Calu3 (cell line): ENCODE measurements around the gene METTL27. TPM values are rescaled to one million over a fixed set of nuclear protein-coding genes. Genes with fewer than 3 reads are reported as not detected.
"Not testable (repeated sequence)": the region's sequence is repeated elsewhere in the genome, so short reads cannot be mapped to it uniquely, and the experiment has no call there.

Source experiments
- BruUV-seq: library from RNA; stranded (reverse); fragments of 400-500 nt; replicated peaks from 2 replicates; lab custom pipeline; 2021; lab: Mats Ljungman, UMichigan
- CTCF ChIA-PET: fragments of 300-600 bp; sonication (Branson Sonifier 250); formaldehyde crosslinking; loops from one replicate; lab custom pipeline; 2022; ENCODE audit warnings: antibody characterized with exemption; lab: Charles Lee
- DNase-seq: peaks from one replicate; pipeline ENCODE4 v3.0.0; 2022
- H3K27ac Mint-ChIP-seq: one replicate; pipeline ENCODE4 v1.8.0; 2022; ENCODE audit warnings: mixed read lengths; ENCODE audit not compliant: unreplicated experiment
- H3K27me3 Mint-ChIP-seq: one replicate; pipeline ENCODE4 v1.8.0; 2022; ENCODE audit warnings: mixed read lengths; ENCODE audit not compliant: unreplicated experiment
- H3K36me3 Mint-ChIP-seq: one replicate; pipeline ENCODE4 v1.8.0; 2022; ENCODE audit warnings: mild to moderate bottlenecking, moderate library complexity, mixed read lengths; ENCODE audit not compliant: insufficient read depth, unreplicated experiment
- H3K4me1 Mint-ChIP-seq: one replicate; pipeline ENCODE4 v1.8.0; 2022; ENCODE audit warnings: mild to moderate bottlenecking, low read depth, mixed read lengths; ENCODE audit not compliant: unreplicated experiment
- H3K4me3 Mint-ChIP-seq: one replicate; pipeline ENCODE4 v1.8.0; 2022; ENCODE audit warnings: mild to moderate bottlenecking, low read depth, moderate library complexity, mixed read lengths; ENCODE audit not compliant: unreplicated experiment
- H3K9me3 Mint-ChIP-seq: one replicate; pipeline ENCODE4 v1.8.0; 2022; ENCODE audit warnings: low read depth, mixed read lengths; ENCODE audit not compliant: unreplicated experiment
- intact Hi-C: fragments of 100-400 bp; cut with micrococcal nuclease; formaldehyde crosslinking; loops from one replicate; pipeline ENCODE4 v1.10.0; 2022; ENCODE audit not compliant: unreplicated experiment
- total RNA-seq: library from RNA; stranded (reverse); gene quantifications from 2 replicates; pipeline ENCODE4 v1.2.3, GENCODE V29; 2022
- TF ChIP-seq, protein P1 (sequence below): fragments of 200-600 bp; IDR thresholded peaks from one replicate; pipeline ENCODE4 v1.8.0; 2022; ENCODE audit warnings: antibody characterized with exemption; ENCODE audit not compliant: unreplicated experiment

Gene METTL27
- total RNA-seq, 1 experiment from 2014 or later, result 14.3 TPM

DNA sequence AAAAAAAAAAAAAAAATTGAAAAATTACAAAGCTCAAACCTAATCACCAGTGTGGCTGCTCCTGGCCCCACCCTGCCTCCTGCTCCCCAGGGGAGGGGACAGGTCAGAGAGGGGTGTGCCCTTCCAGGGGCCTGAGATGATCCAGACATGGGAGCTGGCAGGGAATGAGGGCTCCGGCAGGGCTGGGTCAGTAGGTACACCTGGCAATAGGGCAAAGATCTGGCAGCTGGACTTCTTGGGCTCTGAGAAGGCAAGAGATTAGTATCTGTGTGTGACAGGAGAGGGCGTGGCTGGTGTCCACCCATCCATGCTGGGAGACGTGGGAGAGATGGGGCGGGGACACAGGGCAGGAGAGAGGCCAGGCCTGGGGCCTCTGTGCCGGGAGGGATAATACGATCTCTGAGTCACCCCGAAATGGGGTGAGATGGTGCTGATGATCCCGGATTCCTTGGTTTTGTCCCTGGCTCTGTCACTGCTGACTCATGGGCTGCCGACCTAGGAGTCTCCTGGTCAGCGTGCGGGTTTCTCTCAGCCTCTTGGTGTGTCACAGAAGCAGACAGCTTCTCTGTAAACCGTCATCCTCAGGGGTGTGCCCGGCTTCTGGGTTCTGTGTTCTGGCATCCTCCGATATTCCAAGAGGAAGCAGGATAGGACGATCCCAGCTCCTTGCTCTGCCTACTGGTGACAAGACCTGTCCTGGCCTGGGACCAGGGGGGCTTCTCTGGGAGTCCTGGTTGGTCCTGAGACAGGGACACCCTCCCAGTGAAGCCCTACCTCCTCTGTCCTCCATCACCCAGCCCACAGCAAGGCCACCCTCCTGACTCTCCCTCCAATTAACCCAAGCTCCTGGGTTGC, 19.8 kb downstream of the METTL27 start:
- Mint-ChIP-seq H3K36me3 (peaks cover 6% of the 10 kb centered on the region), H3K4me1 (peaks cover 49% of the 10 kb centered on the region), H3K9me3 (no peaks in the 10 kb centered on the region), H3K27me3 (no peaks in the 10 kb centered on the region), H3K27ac (peak overlapping the region; percentile 79), H3K4me3 (peak overlapping the region; percentile 12)
- CTCF ChIA-PET, result interaction anchor here (0.8 to 1.2 kb wide), 4 partner anchors 11 to 54 kb away, joined by 3 to 5 read pairs (median 4); partner anchors contain the start of gene CLDN3
- TF ChIP-seq, protein P1, sequence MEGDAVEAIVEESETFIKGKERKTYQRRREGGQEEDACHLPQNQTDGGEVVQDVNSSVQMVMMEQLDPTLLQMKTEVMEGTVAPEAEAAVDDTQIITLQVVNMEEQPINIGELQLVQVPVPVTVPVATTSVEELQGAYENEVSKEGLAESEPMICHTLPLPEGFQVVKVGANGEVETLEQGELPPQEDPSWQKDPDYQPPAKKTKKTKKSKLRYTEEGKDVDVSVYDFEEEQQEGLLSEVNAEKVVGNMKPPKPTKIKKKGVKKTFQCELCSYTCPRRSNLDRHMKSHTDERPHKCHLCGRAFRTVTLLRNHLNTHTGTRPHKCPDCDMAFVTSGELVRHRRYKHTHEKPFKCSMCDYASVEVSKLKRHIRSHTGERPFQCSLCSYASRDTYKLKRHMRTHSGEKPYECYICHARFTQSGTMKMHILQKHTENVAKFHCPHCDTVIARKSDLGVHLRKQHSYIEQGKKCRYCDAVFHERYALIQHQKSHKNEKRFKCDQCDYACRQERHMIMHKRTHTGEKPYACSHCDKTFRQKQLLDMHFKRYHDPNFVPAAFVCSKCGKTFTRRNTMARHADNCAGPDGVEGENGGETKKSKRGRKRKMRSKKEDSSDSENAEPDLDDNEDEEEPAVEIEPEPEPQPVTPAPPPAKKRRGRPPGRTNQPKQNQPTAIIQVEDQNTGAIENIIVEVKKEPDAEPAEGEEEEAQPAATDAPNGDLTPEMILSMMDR, result no peak
- peak; percentile 53 for DNase-seq
- BruUV-seq, result no TSS peak
- intact Hi-C loops, result no loop called here

- DNase-seq, H3K27me3 Mint-ChIP-seq, BruUV-seq, intact Hi-C loops, H3K9me3 Mint-ChIP-seq, H3K36me3 Mint-ChIP-seq: not testable (repeated sequence)
- CTCF ChIA-PET, result interaction anchor here (0.6 to 1.2 kb wide), 3 partner anchors 10 to 53 kb away, joined by 4 to 5 read pairs (median 5); no protein-coding TSS in a partner anchor
- Mint-ChIP-seq H3K27ac (peak overlapping the region; percentile 64), H3K4me1 (peaks cover 41% of the 10 kb centered on the region), H3K4me3 (peak overlapping the region; percentile 31)
Observed at GRCh38 chr7:73821597-73822285, 20.6 kb downstream of the METTL27 start.

GRCh38 chr7:73820013-73820412, 22.3 kb downstream of the METTL27 start:
- TF ChIP-seq, protein P1, result no peak
- no peaks in the 10 kb centered on the region for H3K27me3 Mint-ChIP-seq
- H3K27ac Mint-ChIP-seq, result no peak overlapping the region
- DNase-seq, result no peak
- H3K4me3 Mint-ChIP-seq, result no peak overlapping the region
- H3K4me1 Mint-ChIP-seq, result peaks cover 32% of the 10 kb centered on the region
- no TSS peak for BruUV-seq
- no peaks in the 10 kb centered on the region for H3K9me3 Mint-ChIP-seq
- H3K36me3 Mint-ChIP-seq, result peaks cover 7% of the 10 kb centered on the region
- CTCF ChIA-PET, result no interaction called here
- intact Hi-C loops, result no loop called here

DNA sequence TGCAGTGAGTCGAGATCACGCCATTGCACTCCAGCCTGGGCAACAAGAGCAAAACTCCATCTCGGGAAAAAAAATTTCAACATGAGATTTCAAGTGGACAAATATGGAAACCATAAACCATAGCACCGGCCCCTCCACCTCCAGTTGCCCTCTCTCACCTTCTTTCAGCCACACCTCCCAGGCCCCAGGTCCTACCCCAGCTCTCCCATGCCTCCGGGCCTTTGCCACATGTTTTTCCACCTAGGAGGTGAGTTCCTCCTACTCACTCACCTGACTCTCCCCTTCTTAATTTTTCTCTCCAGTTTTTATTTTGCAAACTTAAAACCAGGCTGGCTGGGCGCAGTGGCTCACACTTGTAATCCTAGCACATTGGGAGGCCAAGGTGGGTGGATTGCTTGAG, 25.2 kb downstream of the METTL27 start:
- Mint-ChIP-seq H3K9me3 (no peaks in the 10 kb centered on the region), H3K27ac (no peak overlapping the region), H3K4me1 (peaks cover 10% of the 10 kb centered on the region), H3K36me3 (peaks cover 4% of the 10 kb centered on the region), H3K27me3 (no peaks in the 10 kb centered on the region), H3K4me3 (no peak overlapping the region)
- intact Hi-C loops, result no loop called here
- BruUV-seq, result no TSS peak
- CTCF ChIA-PET, result interaction anchor here (0.6 kb wide), 1 partner anchor 19 kb away, joined by 3 read pairs; no protein-coding TSS in a partner anchor
- no peak for DNase-seq
- TF ChIP-seq, protein P1, result no peak
